ENCODE results near the gene ZCCHC18.
"Not testable (repeated sequence)": the region's sequence is repeated elsewhere in the genome, so short reads cannot be mapped to it uniquely, and the experiment has no call there.

ZCCHC18 gene

DNA sequence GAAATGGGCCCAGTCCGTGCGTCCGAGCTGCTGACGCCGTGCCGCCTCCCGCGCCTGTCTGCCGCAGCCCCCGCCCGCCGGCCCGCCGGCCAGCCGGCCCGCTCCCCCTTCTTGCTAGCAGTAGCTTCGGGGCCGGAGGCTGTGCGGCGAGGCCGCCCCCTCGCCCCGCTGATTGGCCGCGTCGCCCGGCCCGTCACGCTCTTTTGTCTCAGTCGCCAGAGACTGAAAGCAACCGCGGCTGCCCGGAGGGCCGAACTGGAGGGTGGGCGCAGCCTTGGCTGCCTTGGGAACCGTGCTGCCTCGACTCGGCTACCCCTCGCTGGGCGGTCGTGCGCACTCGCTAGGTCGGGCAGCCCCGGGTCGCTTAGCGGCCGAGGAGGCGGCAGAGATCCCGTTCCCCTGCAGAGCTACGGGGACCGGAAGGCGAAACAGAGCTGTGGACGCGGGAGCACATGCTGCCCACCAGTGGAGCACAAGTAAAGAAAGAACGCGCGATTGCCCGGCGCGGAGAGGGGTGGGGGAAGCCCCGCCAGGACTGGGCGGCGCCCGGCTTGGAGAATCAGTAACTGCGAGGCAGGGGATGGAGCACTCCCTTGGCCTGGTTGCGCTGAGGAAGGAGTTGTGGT, at the start of gene ZCCHC18:
Gene ZCCHC18 (plus strand): TSS at position 198 of the 626 bp plus-strand sequence. CDS start 1,589 bp downstream, outside the sequence.
- DNase-seq: peak; percentile 68

DNA sequence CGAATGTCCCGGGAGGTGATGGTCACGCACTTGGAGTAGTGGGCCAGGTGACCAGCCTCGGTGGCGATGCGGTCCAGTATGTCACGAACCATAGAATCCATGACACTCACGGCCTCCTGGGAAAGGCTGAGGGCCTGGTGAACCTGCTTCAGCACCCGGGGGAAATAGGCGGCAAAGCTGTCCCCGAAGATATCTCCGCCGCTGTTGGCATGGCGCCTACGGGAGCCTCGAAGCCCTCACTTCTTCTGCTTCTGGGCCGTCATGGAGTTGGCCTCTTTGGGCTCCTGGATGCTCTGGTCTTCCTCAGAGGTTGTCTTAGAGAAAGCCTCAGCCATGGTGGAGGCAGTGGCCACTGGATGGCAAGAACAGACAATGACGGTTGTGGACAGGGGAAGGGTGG, 49.7 kb upstream of the ZCCHC18 start:
- DNase-seq: not testable (repeated sequence)

DNA sequence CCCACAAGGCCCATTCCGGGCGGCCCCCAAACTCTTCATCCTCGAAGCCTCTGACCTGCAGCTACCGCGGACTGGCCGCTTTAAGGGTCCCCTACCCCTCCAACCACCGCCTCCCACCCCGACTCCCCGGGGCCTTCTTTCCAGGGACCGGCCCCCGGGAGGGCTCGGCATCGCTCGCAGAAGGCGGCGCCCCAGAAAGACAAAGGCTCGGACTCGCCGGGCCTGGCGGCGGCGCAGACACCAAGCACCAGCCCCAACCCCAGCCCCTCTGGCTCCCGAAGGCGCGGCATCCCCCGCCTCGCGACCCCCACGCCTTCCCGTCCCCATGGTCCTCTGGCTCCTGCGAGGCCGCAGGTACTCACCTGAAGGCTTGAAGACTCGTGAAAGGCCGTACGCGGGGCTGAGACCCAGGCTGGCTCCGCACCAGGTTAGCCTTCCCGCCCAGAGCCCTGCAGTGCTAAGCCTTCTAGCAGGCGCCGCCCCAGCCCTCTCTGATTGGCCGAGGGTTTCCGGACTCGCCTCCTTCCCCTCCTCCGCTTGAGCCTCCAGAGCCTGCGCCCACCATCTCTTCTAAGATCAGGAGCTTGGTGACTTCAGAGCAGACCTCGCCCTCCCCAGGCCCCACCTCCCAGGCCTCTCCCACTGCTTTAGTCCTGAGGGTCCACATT, 36.4 kb upstream of the ZCCHC18 start, which contains the start of gene TMSB15C:
Gene TMSB15C (minus strand): TSS at position 459 of the 668 bp plus-strand sequence.
- not testable (repeated sequence) for DNase-seq

DNA sequence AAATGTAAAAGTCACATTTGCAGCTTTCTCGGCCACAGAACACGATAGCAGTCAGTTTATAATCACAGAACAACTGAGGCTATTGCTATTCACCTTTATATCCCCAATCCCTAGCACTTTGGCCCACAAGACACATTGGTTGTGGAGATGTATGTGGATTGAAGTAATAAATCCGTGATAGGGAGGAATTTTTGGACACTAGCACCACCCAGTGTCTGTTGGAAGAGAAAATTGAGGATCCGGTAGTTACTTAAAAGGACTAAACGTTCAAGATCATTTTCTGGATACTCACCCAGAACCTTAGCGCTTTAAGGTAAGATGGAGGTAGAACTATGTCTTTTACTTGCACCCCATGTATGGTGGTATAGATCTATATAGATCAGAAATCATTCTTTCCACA, 34.5 kb upstream of the ZCCHC18 start:
- DNase-seq: not testable (repeated sequence)

DNA sequence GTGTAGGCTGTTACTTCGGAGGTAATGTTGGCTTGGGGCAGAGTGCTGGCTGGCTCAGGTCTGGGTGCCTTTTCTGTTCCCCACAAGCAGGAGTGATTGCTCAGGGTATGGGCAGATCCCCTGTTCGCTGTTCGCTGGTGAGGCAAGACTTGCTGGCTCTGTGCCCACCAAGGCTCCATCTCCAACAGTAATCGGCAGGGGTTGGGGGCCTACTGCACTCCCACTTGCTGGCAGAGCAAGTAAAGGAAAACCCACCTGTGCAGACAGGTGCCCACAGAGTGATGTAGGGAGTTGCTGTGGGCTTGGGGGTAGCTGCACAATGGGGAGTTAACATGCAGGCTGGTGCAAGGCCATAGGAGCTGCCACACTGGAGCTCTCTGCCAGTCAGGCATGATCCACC, 28.3 kb upstream of the ZCCHC18 start:
- no peak for DNase-seq

DNA sequence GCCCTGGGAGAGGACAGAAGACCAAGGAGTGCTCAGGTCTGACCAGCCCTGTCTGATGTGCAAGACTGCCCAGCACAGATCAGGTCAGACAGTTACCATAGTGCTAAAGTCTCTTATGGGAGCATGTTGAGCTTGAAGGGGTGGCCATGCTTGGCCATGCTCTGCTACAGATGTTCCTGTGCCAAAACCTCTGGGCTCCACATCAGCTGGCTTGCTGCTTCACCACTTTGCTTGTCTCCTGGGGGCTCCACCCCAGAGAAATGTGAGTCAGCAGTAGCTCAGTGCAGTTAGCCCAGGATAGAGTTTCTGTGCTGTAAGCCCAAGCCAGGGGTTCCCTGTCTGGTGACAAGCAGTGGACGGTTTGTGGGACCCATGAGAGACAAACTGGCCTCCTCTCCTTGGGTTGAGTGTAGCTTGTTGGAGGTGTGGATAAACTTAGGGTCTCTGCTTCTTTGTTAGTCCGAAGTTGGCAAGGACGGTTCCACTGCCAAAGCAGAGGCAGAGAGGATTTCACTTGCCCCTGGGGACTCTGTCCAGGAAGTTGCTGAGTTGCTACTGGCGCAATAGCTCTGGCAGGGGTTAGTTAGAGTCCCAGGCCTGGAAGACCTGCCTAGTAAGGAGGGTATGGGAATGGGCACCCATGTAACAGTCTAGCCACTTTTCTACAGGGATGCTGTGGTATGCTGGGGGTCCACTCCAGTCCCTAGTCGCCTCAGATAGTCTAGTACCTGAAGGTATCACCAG, 27.6 kb upstream of the ZCCHC18 start:
- DNase-seq: no peak

DNA sequence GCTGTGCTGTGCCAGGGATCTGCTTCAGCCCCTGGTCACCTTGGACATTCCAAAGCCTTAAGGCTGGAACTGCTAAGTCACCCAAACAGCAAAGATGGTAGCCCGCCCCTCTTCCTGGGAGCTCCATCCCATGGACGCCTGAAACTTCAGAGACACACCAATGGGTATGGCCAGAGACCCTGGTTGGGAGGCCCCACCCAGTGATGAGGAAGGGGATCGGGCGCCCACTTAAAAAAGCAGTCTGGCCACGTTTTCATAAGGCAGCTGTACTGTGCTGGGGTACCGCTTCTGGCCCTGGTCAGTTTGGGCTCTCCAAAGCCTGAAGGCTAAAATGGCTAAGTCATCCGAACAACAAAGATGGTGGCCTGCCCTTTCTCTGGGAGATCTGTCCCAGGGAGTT, 26.8 kb upstream of the ZCCHC18 start:
- no peak for DNase-seq

DNA sequence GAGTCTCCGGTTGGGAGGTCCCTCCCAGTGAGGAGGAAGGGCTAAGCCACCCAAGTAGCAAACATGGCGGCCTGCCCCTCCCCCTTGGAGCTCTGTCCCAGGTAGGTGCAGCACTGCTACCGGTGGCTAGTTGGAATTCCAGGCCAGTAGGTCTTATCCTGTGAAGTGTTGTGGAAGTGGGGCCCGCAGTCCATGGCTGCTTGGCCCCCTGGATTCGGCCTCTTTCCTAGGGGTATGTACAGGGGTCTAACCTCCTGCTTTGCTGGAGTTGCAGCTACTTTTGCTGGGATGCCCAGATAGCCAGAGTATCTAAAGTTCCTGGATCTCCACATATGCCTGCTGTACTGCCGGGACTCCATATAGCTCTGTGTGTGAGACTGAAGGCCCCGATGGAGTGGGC, 26.4 kb upstream of the ZCCHC18 start:
- no peak for DNase-seq

DNA sequence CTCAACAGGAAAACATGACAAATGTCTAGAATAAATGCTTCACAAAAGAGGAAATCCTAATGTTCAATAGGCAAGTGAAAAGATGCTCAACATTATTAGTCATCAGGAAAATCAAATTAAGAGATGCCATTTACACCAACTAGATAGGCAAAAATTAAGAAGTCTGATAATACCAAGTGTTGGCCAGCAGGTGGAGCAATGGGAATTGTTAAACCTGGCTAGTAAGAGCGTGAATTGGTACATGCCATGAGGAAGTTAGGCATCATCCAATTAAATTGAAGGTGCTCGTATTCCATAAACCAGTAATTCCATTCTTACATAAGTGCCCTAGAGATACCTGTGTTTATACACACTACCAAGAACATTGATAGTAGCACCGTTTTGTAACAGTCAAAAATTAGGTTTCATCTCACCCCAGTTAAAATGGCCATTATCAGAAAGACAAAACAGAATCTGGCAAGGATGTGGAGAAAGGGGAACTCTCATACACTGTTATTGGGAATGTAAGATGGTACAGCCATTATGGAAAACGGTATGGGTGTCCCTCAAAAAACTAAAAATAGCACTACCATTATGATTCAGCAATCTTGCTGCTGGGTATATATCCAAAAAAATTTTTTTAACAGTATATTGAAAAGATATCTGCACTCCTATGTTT, 14.0 kb upstream of the ZCCHC18 start:
- no peak for DNase-seq

DNA sequence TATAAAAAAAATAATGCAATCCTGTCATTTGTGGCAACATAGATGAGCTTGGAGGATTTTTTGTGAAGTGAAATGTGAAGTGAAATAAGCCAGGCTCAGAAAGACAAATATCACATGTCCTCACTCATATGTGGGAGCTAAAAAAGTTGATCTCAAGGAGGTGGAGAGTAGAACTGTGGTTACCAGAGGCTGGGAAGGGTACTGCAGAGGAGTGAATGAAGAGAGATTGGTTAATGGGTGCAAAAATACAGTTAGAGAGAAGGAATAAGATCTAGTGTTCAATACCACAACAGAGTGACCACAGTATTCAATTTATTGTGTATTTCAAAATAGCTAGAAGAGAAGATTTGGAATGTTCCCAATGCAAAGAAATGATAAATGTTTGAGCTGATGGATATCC, 13.4 kb upstream of the ZCCHC18 start:
- DNase-seq: no peak

DNA sequence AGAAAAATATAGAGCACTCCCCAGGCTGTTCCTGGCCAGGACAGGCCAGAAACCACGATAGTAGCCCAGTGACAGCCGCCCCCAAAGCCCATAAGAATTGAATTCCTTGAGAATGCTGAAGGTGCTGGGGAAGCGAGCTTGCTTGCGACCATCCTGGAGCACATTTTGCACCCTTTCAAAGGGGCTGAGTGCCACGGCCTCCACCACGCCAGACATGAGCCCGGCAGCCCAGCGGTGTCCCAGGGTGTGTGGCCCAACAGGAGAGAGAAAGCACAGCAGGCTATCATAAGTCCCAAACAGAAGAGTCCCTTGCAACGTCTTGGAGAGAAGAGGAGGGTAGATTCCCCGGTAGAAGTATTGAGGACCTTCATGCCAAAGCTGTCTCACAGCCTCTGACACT, 7.6 kb upstream of the ZCCHC18 start:
- DNase-seq: no peak

DNA sequence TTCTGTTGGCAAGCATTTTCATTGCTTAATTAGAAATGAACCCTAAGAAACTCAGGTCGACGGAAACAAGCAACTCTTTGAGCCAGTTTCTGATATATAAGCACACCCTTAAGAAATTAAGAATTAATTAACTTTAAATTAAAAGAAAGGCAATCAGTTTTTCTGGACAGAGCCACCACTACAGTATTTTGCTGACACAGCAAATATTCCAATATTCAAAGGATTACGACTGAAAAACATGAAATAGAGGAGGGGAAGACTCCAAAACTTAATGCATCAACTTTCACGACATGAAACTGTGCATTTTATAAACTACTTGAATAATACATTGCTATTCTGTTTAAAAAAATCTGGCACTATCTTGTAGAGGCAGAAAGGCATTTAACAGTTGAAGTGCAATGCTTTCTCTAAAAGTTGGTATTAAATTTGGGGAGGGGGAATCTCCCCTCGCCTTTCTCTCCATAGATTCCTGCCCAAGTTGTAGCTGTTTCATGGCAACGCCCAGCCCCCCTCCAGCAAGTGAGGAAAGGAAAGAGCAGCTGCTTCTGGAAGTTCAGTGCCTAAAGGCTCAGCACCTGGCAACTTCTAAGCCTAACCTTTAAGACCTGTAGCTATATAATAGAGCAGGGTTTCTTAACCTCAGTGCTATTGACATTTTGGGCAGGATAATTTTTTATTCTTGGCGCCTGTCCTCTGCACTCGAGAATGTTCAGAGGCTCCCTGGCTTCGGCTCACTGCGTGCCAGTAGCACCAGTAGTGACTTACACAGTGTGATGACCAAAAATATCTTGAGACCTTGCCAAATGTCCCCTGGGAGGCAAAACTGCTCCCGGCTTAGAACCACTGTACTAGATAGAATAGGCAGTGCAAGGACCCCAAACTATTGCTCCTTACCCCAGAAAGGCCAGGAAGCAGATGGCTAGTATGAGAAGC, 6.7 kb upstream of the ZCCHC18 start:
- no peak for DNase-seq

DNA sequence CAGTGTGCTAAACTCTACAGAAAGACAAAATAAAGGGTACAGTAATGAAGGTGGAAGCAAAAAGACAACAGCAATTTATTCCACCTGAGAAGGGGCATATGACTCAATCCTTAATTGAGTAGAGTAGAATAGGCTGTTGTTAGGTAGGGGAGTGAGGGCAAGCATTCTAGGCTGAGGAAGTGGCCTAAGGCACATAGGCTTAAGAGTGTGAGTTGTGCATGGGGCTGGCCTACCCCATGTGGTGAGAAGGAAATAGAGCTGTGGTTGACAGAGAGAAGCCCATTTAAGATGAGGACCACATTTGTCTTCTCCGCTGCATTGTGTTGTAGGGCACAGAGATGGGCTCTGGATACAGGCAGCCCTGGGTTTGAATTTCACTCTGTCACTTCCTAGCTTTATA, 3.4 kb upstream of the ZCCHC18 start:
- no peak for DNase-seq

DNA sequence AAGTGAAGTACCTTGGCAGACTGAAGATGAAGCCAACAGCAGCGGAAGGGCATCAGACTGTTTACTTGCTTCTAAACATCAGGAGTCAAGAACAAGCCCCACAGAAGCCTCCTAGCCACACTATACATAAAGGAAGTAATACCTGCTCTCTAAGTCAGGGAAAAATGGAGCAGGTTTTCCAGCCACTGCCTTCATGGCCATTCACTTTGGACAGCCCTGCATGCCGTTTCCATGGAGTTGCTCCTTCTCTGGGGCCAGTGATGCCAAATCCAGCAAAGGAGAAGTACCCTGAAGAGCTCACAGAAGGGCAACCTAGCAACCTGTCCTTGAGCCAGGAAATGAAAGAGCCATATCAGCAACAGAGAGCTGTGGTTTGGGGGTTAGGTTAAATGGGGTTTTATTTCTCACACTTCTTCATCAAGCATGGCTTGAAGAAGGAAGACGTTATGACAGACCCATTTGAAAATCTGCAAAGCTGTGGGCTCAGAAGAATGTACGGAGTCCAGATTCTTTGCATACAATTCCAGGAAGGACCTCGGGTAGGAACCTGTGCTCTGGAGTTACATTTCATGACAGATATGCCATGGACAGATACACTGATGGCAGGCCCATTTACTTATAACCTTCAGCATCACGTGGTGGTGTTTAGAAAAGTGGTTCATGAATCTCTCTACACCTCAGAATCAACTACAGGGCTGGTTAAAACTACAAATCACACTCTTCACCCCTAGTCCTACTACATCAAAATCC, 1.7 kb upstream of the ZCCHC18 start:
- DNase-seq: not testable (repeated sequence)

DNA sequence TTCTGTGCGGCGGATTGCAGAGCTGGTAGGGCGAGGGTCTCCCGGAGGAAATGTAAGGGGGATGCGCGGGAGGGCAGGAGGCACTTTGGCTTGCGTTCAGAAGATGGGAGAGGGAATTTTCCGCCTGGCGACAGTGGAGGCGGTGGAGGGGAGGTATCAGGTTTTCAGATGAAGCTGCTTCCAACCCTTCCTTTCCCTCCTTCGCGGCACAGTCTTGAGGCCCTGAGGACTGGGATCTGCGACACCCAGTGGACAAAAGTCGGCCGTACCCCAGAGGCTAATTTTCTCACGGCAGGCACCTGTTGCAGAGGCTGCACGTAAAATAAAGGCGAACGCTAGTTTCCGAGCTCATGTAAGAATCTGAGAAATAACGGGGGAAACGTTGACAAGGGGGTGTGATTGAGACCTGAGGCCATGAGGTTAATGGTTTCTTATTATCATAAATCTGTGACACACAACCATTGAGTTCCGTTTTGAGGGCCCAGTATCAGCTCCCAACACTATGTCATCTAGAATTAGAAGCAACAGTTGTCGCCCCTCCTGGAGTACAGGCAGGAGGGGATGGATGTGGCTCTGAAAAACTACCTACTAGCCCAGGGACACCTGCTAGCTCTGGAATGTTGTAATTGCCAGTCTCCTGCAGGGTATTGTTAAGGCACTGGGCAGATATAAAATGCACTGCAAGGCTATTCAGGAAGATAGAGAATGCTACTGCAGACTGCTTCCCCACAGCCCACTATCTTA, 1.1 kb downstream of the ZCCHC18 start:
- DNase-seq: peak; percentile 67

DNA sequence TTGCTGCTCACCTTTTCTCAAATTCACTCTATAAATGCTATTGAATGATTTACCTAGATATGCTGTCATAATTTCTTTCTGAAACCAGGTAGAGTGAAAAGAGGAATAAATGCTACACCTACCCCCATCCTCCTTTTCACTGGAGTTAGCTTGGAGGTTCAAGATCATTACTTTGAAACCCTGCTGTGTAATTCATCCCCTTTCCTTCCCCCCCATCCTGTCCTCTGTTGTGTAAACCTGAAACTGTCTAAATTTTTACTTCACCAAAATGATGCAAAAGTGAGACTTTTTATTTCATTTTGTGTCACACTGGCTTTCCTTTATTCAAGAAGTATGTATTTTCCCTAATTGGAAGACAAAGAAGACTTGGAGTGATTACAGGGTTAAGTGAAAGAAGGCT, 5.4 kb downstream of the ZCCHC18 start:
- no peak for DNase-seq

DNA sequence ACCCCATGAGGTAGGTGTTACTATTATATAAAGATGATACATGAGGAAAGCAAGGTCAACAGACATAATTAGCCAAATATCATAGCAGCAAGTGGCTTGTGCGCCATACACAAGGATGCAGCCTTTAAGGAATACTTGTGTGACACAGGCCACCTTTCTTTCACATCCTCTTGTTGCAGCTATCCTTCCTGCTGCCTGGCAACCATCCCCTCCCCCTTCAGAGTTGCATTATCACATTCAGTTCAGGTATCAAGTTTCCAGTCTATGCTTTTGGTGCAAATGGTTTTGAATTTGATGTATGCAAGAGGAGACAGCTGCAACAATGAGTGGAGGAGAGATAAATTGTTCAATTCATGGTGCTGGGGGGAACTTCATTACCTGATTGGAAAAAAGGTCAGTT, 6.4 kb downstream of the ZCCHC18 start:
- no peak for DNase-seq

DNA sequence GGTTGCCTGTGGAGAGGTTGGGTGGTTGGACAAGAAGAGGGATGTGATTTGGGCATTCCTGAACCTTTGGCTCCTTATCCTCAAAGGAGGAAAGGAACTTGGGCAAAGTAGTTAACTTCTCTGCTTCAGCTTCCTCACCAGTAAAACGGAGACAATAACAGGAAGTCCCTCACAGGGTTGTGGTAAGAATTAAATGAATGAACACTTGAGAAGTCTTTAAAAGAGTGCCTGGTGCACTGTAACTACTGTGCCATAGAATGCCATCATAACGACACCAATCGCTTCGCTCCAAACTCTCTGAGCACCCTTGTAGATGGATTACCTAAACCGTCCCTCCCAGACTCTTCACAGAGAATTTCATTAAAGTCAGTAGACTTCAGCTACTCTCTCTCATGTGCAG, 10.5 kb downstream of the ZCCHC18 start:
- no peak for DNase-seq

DNA sequence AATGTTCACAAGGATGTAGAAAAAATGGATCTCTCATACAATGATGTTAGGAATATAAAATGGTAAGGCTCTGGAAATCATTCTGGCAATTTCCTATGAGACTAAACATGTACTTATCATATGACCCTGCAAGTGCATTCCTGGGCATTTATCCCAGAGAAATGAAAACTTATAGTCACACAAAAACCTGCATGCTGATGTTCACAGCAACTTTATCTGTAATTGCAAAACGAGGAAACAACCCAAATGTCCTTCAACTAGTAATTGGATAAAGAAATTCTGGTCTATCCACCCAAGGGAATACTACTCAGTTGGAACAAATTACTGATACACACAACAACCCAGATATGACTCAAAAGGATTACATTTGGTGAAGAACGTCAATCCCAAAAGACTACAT, 14.5 kb downstream of the ZCCHC18 start:
- no peak for DNase-seq

DNA sequence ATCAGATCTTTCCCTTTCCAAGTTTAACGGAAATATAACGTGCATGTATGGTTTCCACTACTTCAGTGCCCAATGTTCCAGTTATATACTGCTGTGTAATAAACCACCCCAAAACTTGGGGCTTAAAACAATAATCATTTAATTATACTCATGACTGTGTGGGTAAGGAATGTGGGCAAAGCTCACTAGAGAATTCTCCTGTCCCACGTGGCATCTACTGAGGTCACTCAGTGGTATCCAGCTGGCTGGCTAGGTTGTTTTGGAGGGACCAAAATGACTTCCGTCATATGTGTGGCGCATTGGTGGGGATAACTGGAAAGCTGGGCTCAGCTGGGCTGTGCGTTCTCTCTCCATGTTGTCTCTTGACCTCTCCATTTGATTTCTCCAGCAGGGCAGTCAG, 18.5 kb downstream of the ZCCHC18 start:
- DNase-seq: no peak
